HepG2 (cell line): Measurements from ENCODE around the gene SP5. TPM values are rescaled to one million over a fixed set of nuclear protein-coding genes. Genes with fewer than 3 reads are reported as not detected.

Experiments
- ARID5B ChIP-seq: IDR thresholded peaks from 2 replicates; pipeline ENCODE4 v1.4.0; 2020; ENCODE audit warnings: mild to moderate bottlenecking, missing genetic modification reagents
- CERS6 ChIP-seq: sonication (generic); formaldehyde crosslinking; IDR thresholded peaks from 2 replicates; pipeline ENCODE4 v1.5.0; 2020; ENCODE audit warnings: missing genetic modification reagents
- CREB1 ChIP-seq, 2 experiments: fragments of 450-650 bp in 1 of 2; IDR thresholded peaks; 2 replicates each; pipeline ENCODE4 v1.6.1; 2016 to 2017; ENCODE audit warnings: control low read depth in 1 of 2, mild to moderate bottlenecking in 1 of 2, missing compliant biosample characterization in 1 of 2, missing genetic modification characterization in 1 of 2
- EEA1 ChIP-seq: sonication (generic); formaldehyde crosslinking; IDR thresholded peaks from 2 replicates; pipeline ENCODE4 v1.5.1; 2020; ENCODE audit warnings: mild to moderate bottlenecking, missing genetic modification reagents, borderline replicate concordance
- IKZF4 ChIP-seq: sonication (generic); formaldehyde crosslinking; IDR thresholded peaks from 2 replicates; pipeline ENCODE4 v1.5.1; 2020; ENCODE audit warnings: borderline replicate concordance, mild to moderate bottlenecking, low read depth, missing genetic modification reagents; ENCODE audit errors: not compliant biosample characterization
- IRF9 ChIP-seq: sonication (generic); formaldehyde crosslinking; IDR thresholded peaks from 2 replicates; pipeline ENCODE4 v1.8.0; 2022; ENCODE audit warnings: missing genetic modification reagents, mild to moderate bottlenecking, borderline replicate concordance
- KAT8 ChIP-seq: IDR thresholded peaks from 2 replicates; pipeline ENCODE4 v1.6.1; 2016; ENCODE audit warnings: missing genetic modification reagents, missing compliant biosample characterization
- NFIB ChIP-seq: sonication (generic); formaldehyde crosslinking; IDR thresholded peaks from 2 replicates; pipeline ENCODE4 v1.9.0; 2021; ENCODE audit warnings: missing genetic modification reagents, mild to moderate bottlenecking, borderline replicate concordance
- NR0B2 ChIP-seq: sonication (generic); formaldehyde crosslinking; IDR thresholded peaks from 2 replicates; pipeline ENCODE4 v1.4.0; 2020; ENCODE audit warnings: mild to moderate bottlenecking, missing genetic modification reagents
- NR2F1 ChIP-seq, 2 experiments: fragments of 450-650 bp in 1 of 2; formaldehyde crosslinking in 1 of 2; IDR thresholded peaks; 2 replicates each; pipeline versions ENCODE4 v1.5.0 to v1.6.1; 2016 to 2020; ENCODE audit warnings: mild to moderate bottlenecking in 1 of 2, missing compliant biosample characterization in 1 of 2, missing genetic modification reagents in 1 of 2, moderate library complexity in 1 of 2
- POLR2AphosphoS5 ChIP-seq: IDR thresholded peaks from 2 replicates; pipeline ENCODE4 v1.6.1; 2012; ENCODE audit warnings: low read depth, low read length
- RFX3 ChIP-seq: IDR thresholded peaks from 2 replicates; pipeline ENCODE4 v1.6.1; 2016; ENCODE audit warnings: missing biosample characterization, missing genetic modification reagents
- TAF15 ChIP-seq: fragments of 200-400 bp; formaldehyde crosslinking; IDR thresholded peaks from one replicate; pipeline ENCODE4 v1.6.1; 2018; ENCODE audit warnings: mild to moderate bottlenecking, low read depth, low read length; ENCODE audit not compliant: poor library complexity, severe bottlenecking
- U2AF1 ChIP-seq: fragments of 200-400 bp; formaldehyde crosslinking; optimal IDR thresholded peaks from 2 replicates; pipeline ENCODE3; 2017; ENCODE audit warnings: mild to moderate bottlenecking, low read depth, low read length
- ZBTB42 ChIP-seq: sonication (generic); formaldehyde crosslinking; IDR thresholded peaks from 2 replicates; pipeline ENCODE4 v1.5.0; 2020; ENCODE audit warnings: mild to moderate bottlenecking, missing genetic modification reagents
- ZFAT ChIP-seq: sonication (generic); formaldehyde crosslinking; conservative IDR thresholded peaks from 2 replicates; pipeline ENCODE4 v1.8.1; 2023; ENCODE audit warnings: missing genetic modification reagents, inconsistent platforms
- ZNF350 ChIP-seq: sonication (generic); formaldehyde crosslinking; IDR thresholded peaks from 2 replicates; pipeline ENCODE4 v1.4.0; 2020; ENCODE audit warnings: mild to moderate bottlenecking, low read depth, missing genetic modification reagents, borderline replicate concordance
- ZNF720 ChIP-seq: sonication (generic); formaldehyde crosslinking; IDR thresholded peaks from 2 replicates; pipeline ENCODE4 v1.4.0; 2020; ENCODE audit warnings: missing genetic modification reagents
- ZNF780A ChIP-seq: sonication (generic); formaldehyde crosslinking; IDR thresholded peaks from 2 replicates; pipeline ENCODE4 v1.8.0; 2022; ENCODE audit warnings: mild to moderate bottlenecking, missing genetic modification reagents, moderate library complexity
- ZNF800 ChIP-seq: sonication (generic); formaldehyde crosslinking; IDR thresholded peaks from 2 replicates; pipeline ENCODE4 v1.4.0; 2020; ENCODE audit warnings: missing genetic modification reagents
- polyA plus RNA-seq, 8 experiments: library from polyadenylated mRNA; depleted of rRNA in 3 of 8; stranded (reverse) in 7 of 8; unstranded in 1 of 8; fragments of >200 nt; fragmentation: Illumina TruSeq in 4 of 8; extraction: Trizol in 4 of 8; gene quantifications; 2 replicates each; pipeline versions ENCODE4 v1.2.1 to v1.2.3, GENCODE V29; 2011 to 2016; ENCODE audit warnings: low read depth in 4 of 8, missing spikeins in 1 of 8, mixed read lengths in 1 of 8; ENCODE audit not compliant: insufficient read depth in 1 of 8
- total RNA-seq, 5 experiments: library from RNA; depleted of rRNA; stranded (reverse); fragments of >200 nt; fragmentation: Illumina TruSeq; extraction: Trizol; gene quantifications; 2 replicates each; pipeline ENCODE4 v1.2.3, GENCODE V29; 2016; ENCODE audit warnings: low read depth in 1 of 5

Gene SP5
- total and polyA plus RNA-seq, 2 of the 13 experiments (the other 11 are each of a cell fraction or from before 2014, with no cell fraction given): 50.8 to 119 TPM

GRCh38 chr2:170714381-170715061 lies 616 bp upstream of the SP5 start (continued):
- no peak for TF ChIP-seq RFX3 (CRISPR knock-in tag)
- TF ChIP-seq NR2F1 (CRISPR knock-in tag; IDR thresholded peaks at IDR 0.05): peak; percentile 85 to 93
- TF ChIP-seq IKZF4 (CRISPR knock-in tag): peak; percentile 93
- peak; percentile 81 for TF ChIP-seq POLR2AphosphoS5
- TF ChIP-seq ZFAT (CRISPR knock-in tag): 0 out of 2 replicates have a peak, but pooled peaks have one; percentile 22
- peak; percentile 60 for TF ChIP-seq ZNF350
- TF ChIP-seq U2AF1: no peak
- TF ChIP-seq ARID5B: peak; percentile 70; the same call in 1 of the 2 replicates
- peak; percentile 2 for TF ChIP-seq ZNF800
- TF ChIP-seq ZBTB42 (CRISPR knock-in tag): peak; percentile 71; the same call in 1 of the 2 replicates
- TF ChIP-seq TAF15: peak; percentile 24
- no peak; the same call in 1 of the 2 replicates for TF ChIP-seq ZNF780A (CRISPR knock-in tag)
- TF ChIP-seq CREB1 (IDR thresholded peaks at IDR 0.05): peak; percentile 63; the same call in 1 of the 2 replicates
- TF ChIP-seq CREB1 (CRISPR knock-in tag; IDR thresholded peaks at IDR 0.05): no peak
- peak; percentile 28; the same call in 1 of the 2 replicates for TF ChIP-seq KAT8 (CRISPR knock-in tag)
- TF ChIP-seq CERS6 (CRISPR knock-in tag): no peak
- peak; percentile 99 for TF ChIP-seq NFIB (CRISPR knock-in tag)
- TF ChIP-seq ZNF720 (CRISPR knock-in tag): no peak
- peak; percentile 83 for TF ChIP-seq IRF9 (CRISPR knock-in tag)
- TF ChIP-seq EEA1 (CRISPR knock-in tag): peak; percentile 94; the same call in 1 of the 2 replicates
- peak; percentile 96 for TF ChIP-seq NR0B2
